Lung microvascular endothelial cell (primary cell): Measurements from ENCODE around the gene C4BPB. TPM values are rescaled to one million over a fixed set of nuclear protein-coding genes. Genes with fewer than 3 reads are reported as not detected.

ENCODE experiments used
- DNase-seq, 2 donors: peaks; one replicate each; pipeline versions ENCODE4 v3.0.0 to v3.0.0-alpha.2; 2010; ENCODE audit warnings: low read depth in 2 of 2
- total RNA-seq: library from RNA; depleted of rRNA; stranded (reverse); fragments of >200 nt; gene quantifications from 2 replicates; pipeline ENCODE4 v1.2.1, GENCODE V29; 2014

Gene C4BPB
- total RNA-seq, 1 donor from 2014 or later: not detected

- DNase-seq: peak; percentile 67 to 74
Measured at GRCh38 chr1:207084701-207085180, 3.9 kb upstream of the C4BPB start.

DNA sequence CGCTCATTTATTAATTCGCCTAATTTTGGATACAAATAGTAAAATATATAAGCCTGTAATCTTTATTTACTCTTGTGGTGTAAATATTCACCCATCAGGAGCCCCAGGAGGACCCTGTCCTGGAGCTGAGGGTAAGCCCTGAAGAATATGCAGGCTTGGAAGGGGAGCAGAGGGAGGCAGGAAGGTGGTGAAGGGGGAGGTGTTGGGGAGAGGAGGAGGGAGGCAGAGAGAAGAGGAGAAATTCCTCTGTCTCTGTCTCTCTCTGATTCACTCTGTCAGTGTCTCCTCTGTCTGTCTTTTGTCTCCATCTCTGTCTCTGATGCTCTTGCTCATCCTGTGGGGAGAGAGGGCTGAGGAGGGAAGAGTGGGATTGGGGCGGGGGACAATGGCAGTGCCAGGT is 2.8 kb upstream of the C4BPB start:
- no peak for DNase-seq

- no peak for DNase-seq
Measured at GRCh38 chr1:207088161-207088560, 499 bp upstream of the C4BPB start.

- no peak for DNase-seq
Measured at GRCh38 chr1:207089627-207090355, 1.1 kb downstream of the C4BPB start.

GRCh38 chr1:207091200-207091908 is 2.7 kb downstream of the C4BPB start:
- DNase-seq: peak in 1 of 2 donors; percentile 8

- no peak for DNase-seq
Measured at GRCh38 chr1:207093944-207094343, 5.3 kb downstream of the C4BPB start.

DNA sequence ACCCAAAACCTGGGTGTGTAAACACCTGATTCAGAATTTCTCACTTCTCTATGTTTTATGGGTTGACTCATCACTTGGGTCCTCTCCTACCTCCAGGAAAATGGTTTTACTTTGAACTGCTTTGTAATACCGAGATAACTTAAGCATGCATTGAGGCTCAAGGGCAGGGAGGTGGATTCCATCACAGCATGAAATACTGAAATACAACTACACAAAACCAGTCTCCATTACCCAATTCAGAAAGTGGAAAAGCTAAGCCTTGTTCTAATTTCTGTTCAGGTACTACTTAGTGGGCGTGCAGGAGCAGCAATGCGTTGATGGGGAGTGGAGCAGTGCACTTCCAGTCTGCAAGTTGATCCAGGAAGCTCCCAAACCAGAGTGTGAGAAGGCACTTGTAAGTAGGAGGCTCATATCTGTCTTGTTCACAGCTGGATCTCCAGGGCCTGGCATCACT is 9.2 kb downstream of the C4BPB start:
- no peak for DNase-seq

DNA sequence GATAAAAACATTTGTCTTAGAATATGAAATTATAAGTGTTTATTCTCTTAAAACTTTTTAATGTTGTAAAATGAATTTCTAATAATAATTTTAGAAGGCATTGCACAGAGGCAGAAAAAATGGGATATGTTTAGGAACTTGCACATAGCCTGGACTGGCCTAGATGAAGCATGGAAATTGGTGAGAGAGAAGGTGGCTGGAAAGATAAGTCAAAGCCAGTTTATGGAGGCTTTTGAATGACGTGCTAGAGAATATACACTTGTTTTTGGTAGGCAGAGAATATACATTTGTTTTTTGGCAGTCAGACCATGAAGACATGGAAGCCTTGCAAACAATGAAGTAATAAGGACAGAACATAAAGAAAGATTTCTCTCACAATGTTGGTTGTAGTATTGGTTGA is 13.1 kb downstream of the C4BPB start:
- DNase-seq: no peak

- peak in 1 of 2 donors; percentile 13 for DNase-seq
Measured at GRCh38 chr1:207102146-207102545, 13.5 kb downstream of the C4BPB start.

- no peak for DNase-seq
Measured at GRCh38 chr1:207102659-207103058, 14.0 kb downstream of the C4BPB start.

DNA sequence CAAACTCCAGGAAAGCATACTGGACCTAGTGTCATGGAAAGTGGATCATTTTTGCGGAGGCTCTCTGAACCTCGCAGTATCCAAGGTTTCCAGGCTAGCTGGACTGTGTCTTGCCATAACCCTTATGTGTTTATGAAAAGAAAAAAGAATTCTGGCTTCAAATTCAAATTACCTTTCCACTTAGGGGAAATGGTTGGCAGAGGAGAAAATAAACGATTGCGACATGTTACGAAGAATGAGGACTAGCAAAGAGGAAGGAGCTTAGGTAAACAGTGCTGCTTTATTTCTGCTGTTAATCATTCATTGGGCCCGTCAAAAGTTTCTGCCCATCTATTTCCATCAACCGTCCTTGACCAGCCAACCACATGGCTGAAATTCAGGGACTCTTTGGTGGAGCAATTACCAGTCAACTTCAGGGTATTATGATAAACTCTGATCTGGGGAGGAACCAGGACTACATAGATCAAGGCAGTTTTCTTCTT is 15.3 kb downstream of the C4BPB start, which contains the start of gene C4BPA:
TSS of gene C4BPA (plus strand) at position 342 of the 482 bp plus-strand sequence. CDS start 8,793 bp downstream, outside the sequence.
- DNase-seq: no peak

DNA sequence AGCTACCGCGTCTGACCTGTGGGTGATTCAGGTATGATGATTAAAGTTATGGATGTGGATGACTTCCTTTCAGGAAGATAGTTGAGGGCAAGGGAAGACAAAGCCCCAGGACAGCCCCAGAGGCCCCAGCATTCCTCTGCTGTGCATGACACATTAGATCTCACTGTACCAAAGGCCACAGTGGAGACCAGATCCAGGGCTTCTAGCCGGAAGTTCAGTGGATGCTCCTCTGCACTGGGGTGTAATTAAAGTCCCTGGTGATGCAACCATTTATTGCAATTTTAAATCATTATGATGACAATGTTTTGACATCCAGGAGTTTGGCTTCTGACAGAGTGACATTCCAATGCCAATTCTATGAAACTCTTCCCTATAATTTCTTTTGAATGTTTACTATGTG is 20.3 kb downstream of the C4BPB start:
- no peak for DNase-seq

DNA sequence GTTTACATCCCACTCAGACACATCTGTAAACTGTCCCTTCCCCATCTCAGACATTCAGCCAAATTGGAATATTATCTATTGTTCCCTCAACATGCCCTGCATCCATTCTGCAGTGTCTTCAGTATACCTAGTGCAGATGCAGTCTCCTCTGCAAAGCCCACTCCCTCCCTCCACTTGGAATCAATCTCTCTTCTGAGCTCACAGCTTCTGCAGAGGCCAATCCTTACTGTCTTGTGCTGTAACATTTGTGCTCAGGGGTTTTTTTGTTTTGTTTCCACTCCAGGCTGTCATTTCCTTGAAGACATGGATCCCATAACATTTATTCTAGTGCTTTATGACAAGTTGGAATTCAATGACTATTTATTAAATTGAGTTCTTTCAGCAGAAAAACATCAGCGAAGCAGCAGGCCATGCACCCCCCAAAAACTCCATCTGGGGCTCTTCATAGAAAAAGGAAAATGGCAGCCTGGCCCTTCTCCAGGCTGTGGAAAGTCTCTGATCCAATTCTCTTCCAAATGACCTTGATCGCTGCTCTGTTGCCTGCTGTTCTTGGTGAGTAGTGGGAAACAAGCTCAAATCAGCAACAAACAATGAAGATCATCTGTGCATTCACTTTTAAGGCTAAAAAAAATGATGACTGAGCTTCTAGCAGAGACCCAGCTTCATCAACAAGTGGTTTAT is 24.1 kb downstream of the C4BPB start:
- DNase-seq: no peak

DNA sequence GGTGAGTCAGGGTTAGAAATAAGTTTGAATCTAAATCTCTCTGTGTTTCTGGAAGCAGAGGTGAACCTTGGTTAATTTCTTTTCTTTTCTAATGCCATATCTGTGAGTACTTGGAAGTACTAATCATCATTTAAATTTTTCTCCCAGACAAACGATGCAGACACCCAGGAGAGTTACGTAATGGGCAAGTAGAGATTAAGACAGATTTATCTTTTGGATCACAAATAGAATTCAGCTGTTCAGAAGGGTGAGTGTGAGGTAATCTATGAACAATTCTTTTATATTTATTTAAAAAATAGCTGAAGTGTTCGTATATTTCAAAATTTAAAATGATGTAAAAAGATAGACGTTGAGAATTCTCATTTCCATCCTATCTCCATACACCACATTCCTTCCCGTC is 26.6 kb downstream of the C4BPB start:
- DNase-seq: no peak

DNA sequence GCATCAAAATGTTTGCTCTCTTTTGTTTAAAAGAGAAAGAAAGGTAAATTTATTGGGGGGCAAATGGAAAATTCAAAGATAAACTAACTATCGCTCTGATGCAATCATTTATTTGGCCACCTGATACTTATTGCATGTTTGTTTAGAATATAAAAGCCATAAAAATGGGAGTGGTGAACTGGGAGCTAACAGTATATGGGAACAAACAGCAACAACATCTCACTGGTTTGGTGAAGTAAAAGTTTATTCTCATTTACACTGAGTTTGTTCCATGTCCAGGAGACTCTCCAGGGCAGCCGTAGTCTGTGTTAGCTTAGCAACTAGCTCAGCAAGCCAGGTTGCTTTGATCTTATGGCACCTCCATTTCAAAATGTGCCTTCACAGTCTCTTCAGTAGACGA is 35.7 kb downstream of the C4BPB start:
- DNase-seq: no peak

GRCh38 chr1:207128336-207128921 is 39.8 kb downstream of the C4BPB start:
- no peak for DNase-seq

- DNase-seq: no peak
Measured at GRCh38 chr1:207129053-207129452, 40.4 kb downstream of the C4BPB start.

GRCh38 chr1:207130252-207131036 is 41.8 kb downstream of the C4BPB start:
- DNase-seq: no peak

DNA sequence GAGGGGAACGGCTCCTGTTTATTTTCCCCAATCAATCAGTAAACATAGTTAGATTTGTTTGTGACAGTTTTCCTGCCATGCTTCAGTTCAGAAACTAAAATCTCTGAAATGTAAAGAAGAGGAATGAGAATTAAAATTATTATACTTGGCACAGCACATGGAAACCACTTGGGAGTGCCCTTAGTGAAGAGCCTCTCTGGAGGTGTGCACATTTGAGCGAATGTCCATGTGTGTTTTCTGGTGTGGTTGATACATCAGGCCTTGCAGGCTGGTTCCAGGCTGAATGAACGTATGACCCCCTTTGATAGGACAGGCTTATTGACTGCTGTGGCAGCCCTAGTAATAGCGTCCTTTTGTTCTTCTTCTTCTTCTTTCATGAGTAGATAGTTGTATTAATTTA is 42.5 kb downstream of the C4BPB start:
- no peak for DNase-seq

GRCh38 chr1:207134581-207134980 is 45.9 kb downstream of the C4BPB start:
- DNase-seq: no peak

DNA sequence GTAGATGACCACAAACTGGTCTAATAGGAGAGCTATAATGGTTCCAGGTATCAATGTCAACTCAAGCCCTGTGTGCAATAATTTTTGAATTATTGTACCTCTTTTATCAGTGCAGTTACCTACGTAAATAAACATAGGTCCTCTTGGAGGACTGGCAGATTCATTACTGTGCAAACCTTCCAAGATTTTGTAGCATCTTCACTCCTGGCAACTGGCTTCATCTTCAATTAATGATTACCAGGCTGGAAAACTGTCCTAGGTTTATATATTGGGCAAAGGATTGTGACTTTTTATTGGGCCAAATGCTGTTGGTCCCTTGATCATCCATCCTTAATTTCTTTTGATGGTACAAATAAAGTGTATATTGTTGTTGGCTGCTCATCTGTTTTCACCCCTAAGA is 51.0 kb downstream of the C4BPB start:
- no peak for DNase-seq
